H1 (cell line): Measurements from ENCODE around the gene TMEM174. TPM values are rescaled to one million over a fixed set of nuclear protein-coding genes. Genes with fewer than 3 reads are reported as not detected.

Source experiments
- CTCF ChIA-PET: fragments of 300-600 bp; sonication (Branson Sonifier 250); formaldehyde crosslinking; loops from one replicate; lab custom pipeline; 2021; ENCODE audit not compliant: partially characterized antibody; lab: Charles Lee
- POLR2A ChIA-PET: fragments of 300-600 bp; sonication (Branson Sonifier 250); formaldehyde crosslinking; loops from one replicate; lab custom pipeline; 2021; ENCODE audit warnings: inconsistent platforms; ENCODE audit not compliant: partially characterized antibody; lab: Charles Lee
- DNase-seq, 2 experiments: peaks; one replicate each; pipeline versions ENCODE4 v3.0.0 to v3.0.0-alpha.2; 2010 to 2022; ENCODE audit warnings: low spot score in 2 of 2, low read depth in 1 of 2, mixed read lengths in 1 of 2
- FAIRE-seq: peaks from 2 replicates; lab custom pipeline; 2011; peaks lifted over from hg19 to GRCh38; lab: Jason Lieb, UNC
- H2AFZ ChIP-seq: 2 replicates; pipeline ENCODE4 v1.8.1; 2012; ENCODE audit warnings: low read length, inconsistent platforms
- H2AK5ac ChIP-seq: 2 replicates; pipeline ENCODE4 v1.6.1; 2013; ENCODE audit warnings: low read depth, low read length
- H2BK120ac ChIP-seq: replicated peaks from 2 replicates; pipeline ENCODE3; 2013; ENCODE audit warnings: low read depth, low read length, inconsistent platforms
- H2BK12ac ChIP-seq: 2 replicates; pipeline ENCODE4 v1.6.1; 2013; ENCODE audit warnings: low read depth, low read length
- H2BK15ac ChIP-seq: 2 replicates; pipeline ENCODE4 v1.6.1; 2013; ENCODE audit warnings: low read length
- H2BK20ac ChIP-seq: 2 replicates; pipeline ENCODE4 v1.6.1; 2013; ENCODE audit warnings: low read length
- H2BK5ac ChIP-seq: 2 replicates; pipeline ENCODE4 v1.6.1; 2013; ENCODE audit warnings: low read depth, low read length
- H3K14ac ChIP-seq: 2 replicates; pipeline ENCODE4 v1.6.1; 2013; ENCODE audit warnings: inconsistent platforms; ENCODE audit not compliant: insufficient read length
- H3K18ac ChIP-seq: 2 replicates; pipeline ENCODE4 v1.6.1; 2013; ENCODE audit warnings: low read length; ENCODE audit errors: extremely low read depth
- H3K23ac ChIP-seq: 2 replicates; pipeline ENCODE4 v1.6.1; 2013; ENCODE audit warnings: inconsistent platforms; ENCODE audit not compliant: insufficient read length
- H3K23me2 ChIP-seq: 2 replicates; pipeline ENCODE4 v1.6.1; 2013; ENCODE audit warnings: low read depth, low read length
- H3K27ac ChIP-seq: 2 replicates; pipeline ENCODE4 v1.6.1; 2011; ENCODE audit warnings: low read depth, low read length, inconsistent platforms
- H3K27me3 ChIP-seq, 4 experiments: replicated peaks in 1 of 4; 1 replicate in 1 of 4; 2 replicates in 3 of 4; pipeline versions ENCODE4 v1.6.1 to v1.8.1; 2011 to 2013; ENCODE audit warnings: low read length in 3 of 4, mild to moderate bottlenecking in 3 of 4, inconsistent platforms in 2 of 4, mixed read lengths in 2 of 4, moderate library complexity in 1 of 4; ENCODE audit not compliant: control insufficient read depth in 3 of 4, insufficient read depth in 3 of 4; ENCODE audit errors: extremely low read depth in 1 of 4
- H3K36me3 ChIP-seq, 4 experiments: 2 replicates each; pipeline versions ENCODE4 v1.6.1 to v1.8.1; 2011 to 2013; ENCODE audit warnings: mild to moderate bottlenecking in 4 of 4, low read length in 3 of 4, moderate library complexity in 2 of 4, control low read depth in 1 of 4, inconsistent platforms in 1 of 4; ENCODE audit not compliant: insufficient read depth in 4 of 4, control insufficient read depth in 2 of 4
- H3K4ac ChIP-seq: replicated peaks from 2 replicates; pipeline ENCODE3; 2013; ENCODE audit warnings: low read length, low read depth, mixed read lengths, inconsistent platforms; ENCODE audit not compliant: insufficient read length
- H3K4me1 ChIP-seq, 4 experiments: replicated peaks in 1 of 4; 1 replicate in 1 of 4; 2 replicates in 3 of 4; pipeline versions ENCODE4 v1.6.1 to v1.8.1; 2011 to 2013; ENCODE audit warnings: low read length in 3 of 4, inconsistent platforms in 2 of 4, mixed read lengths in 1 of 4; ENCODE audit not compliant: insufficient read depth in 4 of 4, control insufficient read depth in 3 of 4
- H3K4me2 ChIP-seq, 2 experiments: 2 replicates each; pipeline versions ENCODE4 v1.6.1 to v1.8.1; 2011 to 2013; ENCODE audit warnings: low read depth in 2 of 2, low read length in 2 of 2, control low read depth in 1 of 2, inconsistent platforms in 1 of 2, mild to moderate bottlenecking in 1 of 2; ENCODE audit not compliant: insufficient read depth in 1 of 2
- H3K4me3 ChIP-seq, 4 experiments: fragments of 200-600, 300-600 bp in 1 of 4; sonication (generic), shearing (Covaris generic), sonication (Bioruptor Twin) in 1 of 4; 2 replicates each; pipeline versions ENCODE4 v1.5.1 to v1.8.1; 2011 to 2016; ENCODE audit warnings: low read length in 4 of 4, low read depth in 3 of 4, control low read depth in 2 of 4, inconsistent platforms in 2 of 4, mild to moderate bottlenecking in 2 of 4, mixed read lengths in 1 of 4, moderate library complexity in 1 of 4; ENCODE audit not compliant: insufficient read depth in 2 of 4; ENCODE audit errors: extremely low read depth in 1 of 4
- H3K56ac ChIP-seq: replicated peaks from 2 replicates; pipeline ENCODE3; 2013; ENCODE audit warnings: low read depth, mild to moderate bottlenecking, mixed read lengths, low read length, inconsistent platforms; ENCODE audit not compliant: insufficient read length
- H3K79me1 ChIP-seq: 2 replicates; pipeline ENCODE4 v1.6.1; 2013; ENCODE audit warnings: low read depth, low read length, control low read depth
- H3K79me2 ChIP-seq, 2 experiments: 2 replicates each; pipeline versions ENCODE4 v1.6.1 to v1.8.1; 2012 to 2013; ENCODE audit warnings: low read length in 2 of 2, mild to moderate bottlenecking in 2 of 2, inconsistent platforms in 1 of 2; ENCODE audit not compliant: insufficient read depth in 2 of 2, control insufficient read depth in 1 of 2
- H3K9ac ChIP-seq, 4 experiments: replicated peaks in 1 of 4; 1 replicate in 1 of 4; 2 replicates in 3 of 4; pipeline versions ENCODE4 v1.6.1 to v1.8.1; 2011 to 2013; ENCODE audit warnings: low read depth in 3 of 4, low read length in 3 of 4, control low read depth in 2 of 4, mild to moderate bottlenecking in 2 of 4, moderate library complexity in 2 of 4, inconsistent platforms in 1 of 4; ENCODE audit errors: extremely low read depth in 1 of 4
- H3K9me3 ChIP-seq, 2 experiments: 2 replicates each; pipeline versions ENCODE4 v1.6.1 to v1.8.1; 2012 to 2013; ENCODE audit warnings: mild to moderate bottlenecking in 2 of 2, moderate library complexity in 2 of 2, control low read depth in 1 of 2, inconsistent platforms in 1 of 2, low read depth in 1 of 2, low read length in 1 of 2, mixed read lengths in 1 of 2; ENCODE audit not compliant: insufficient read depth in 2 of 2
- H4K20me1 ChIP-seq, 2 experiments: replicated peaks in 1 of 2; 2 replicates each; pipeline versions ENCODE3 to v1.8.1; 2011 to 2013; ENCODE audit warnings: inconsistent platforms in 2 of 2, low read length in 2 of 2, mild to moderate bottlenecking in 1 of 2; ENCODE audit not compliant: insufficient read depth in 2 of 2, control insufficient read depth in 1 of 2
- H4K5ac ChIP-seq: 2 replicates; pipeline ENCODE4 v1.6.1; 2013; ENCODE audit warnings: low read length, low read depth, mixed read lengths, inconsistent platforms; ENCODE audit not compliant: insufficient read length
- H4K8ac ChIP-seq: 2 replicates; pipeline ENCODE4 v1.8.0; 2013; ENCODE audit warnings: mild to moderate bottlenecking, moderate library complexity, low read length, inconsistent platforms; ENCODE audit not compliant: insufficient read depth; ENCODE audit errors: extremely low read depth
- H4K91ac ChIP-seq: replicated peaks from 2 replicates; pipeline ENCODE3; 2013; ENCODE audit warnings: low read length, mixed read lengths, inconsistent platforms; ENCODE audit not compliant: insufficient read length
- ATF3 ChIP-seq: IDR thresholded peaks from 2 replicates; pipeline ENCODE4 v1.6.1; 2011; ENCODE audit warnings: low read depth, mild to moderate bottlenecking, low read length; ENCODE audit not compliant: insufficient read depth
- BACH1 ChIP-seq: IDR thresholded peaks from 2 replicates; pipeline ENCODE4 v1.6.1; 2012; ENCODE audit warnings: low read length, improper control_type of control experiment
- BCL11A ChIP-seq, 2 experiments: IDR thresholded peaks; one replicate each; pipeline ENCODE4 v1.6.1; 2011; ENCODE audit warnings: low read depth in 2 of 2, low read length in 2 of 2, mild to moderate bottlenecking in 2 of 2
- CBX8 ChIP-seq: fragments of 300-800, 300-1000 bp; sonication (generic); IDR thresholded peaks from 2 replicates; pipeline ENCODE4 v1.7.1; 2016; ENCODE audit warnings: low read depth, low read length, borderline replicate concordance
- CREB1 ChIP-seq: IDR thresholded peaks from 2 replicates; pipeline ENCODE4 v1.6.1; 2012; ENCODE audit warnings: inconsistent platforms
- TAF7 ChIP-seq: optimal IDR thresholded peaks from 2 replicates; pipeline ENCODE3; 2011; ENCODE audit warnings: low read depth, mild to moderate bottlenecking, inconsistent platforms, low read length, moderate library complexity, borderline replicate concordance
- WGBS, 2 experiments: shearing (Covaris generic) in 1 of 2; methylation state at CpG; one replicate each; pipeline versions ENCODE4 v1.1.6 to v1.1.7; 2013 to 2015; ENCODE audit warnings: low lambda C conversion rate in 2 of 2, mixed read lengths in 2 of 2, inconsistent platforms in 1 of 2, low coverage in 1 of 2, missing lambda C conversion rate in 1 of 2; ENCODE audit not compliant: insufficient replicate concordance in 2 of 2, insufficient coverage in 1 of 2, insufficient read length in 1 of 2; ENCODE audit errors: extremely low coverage in 1 of 2, missing lambda C conversion rate in 1 of 2; 5-methylcytosine and 5-hydroxymethylcytosine counted together
- polyA plus RNA-seq, 7 experiments: library from polyadenylated mRNA; depleted of rRNA in 3 of 7; stranded (reverse) in 5 of 7; unstranded in 2 of 7; fragments of >200 nt in 5 of 7; fragments of 200-250 nt in 2 of 7; gene quantifications; 1 replicate in 5 of 7; 2 replicates in 1 of 7; 4 replicates in 1 of 7; pipeline versions ENCODE4 v1.2.1 to v1.2.3, GENCODE V29; 2011 to 2013; ENCODE audit warnings: missing spikeins in 2 of 7, mixed read lengths in 2 of 7
- total RNA-seq: library from RNA; stranded (reverse); fragmentation: NEBNext Ultra II Directional; extraction: Animal tissue kit (Norgen Biotek cat#: 25700); gene quantifications from 2 replicates; pipeline ENCODE4 v1.2.1, GENCODE V29; 2021

TMEM174 gene
- total and polyA plus RNA-seq, 2 of the 8 experiments (the other 6 are each of a cell fraction or from before 2014, with no cell fraction given): not detected

GRCh38 chr5:73183481-73183891, 10.5 kb downstream of the TMEM174 start:
- no peaks in the 10 kb centered on the region for H3K36me3 ChIP-seq
- no peak overlapping the region for H2AK5ac ChIP-seq
- H2BK5ac ChIP-seq: no peak overlapping the region
- no peak overlapping the region for H4K5ac ChIP-seq
- no peak for TF ChIP-seq BCL11A (IDR thresholded peaks at IDR 0.05; ENCODE audit: low read depth in 2 of 2, low read length in 2 of 2)
- no peak for TF ChIP-seq TAF7
- TF ChIP-seq CREB1: no peak
- no peak for TF ChIP-seq ATF3
- TF ChIP-seq CBX8: no peak
- no peak for TF ChIP-seq BACH1
- TF ChIP-seq, all 59 proteins: peak for 0
- H4K8ac ChIP-seq: no peak overlapping the region
- 84% methylated on average over 9 of the region's 9 CpGs; no CpG with 5 or more reads in 1 of the 2 experiments for WGBS, 2 experiments
- H3K23ac ChIP-seq: no peak overlapping the region
- H2BK12ac ChIP-seq: no peak overlapping the region
- DNase-seq (no peak), FAIRE-seq (no peak)
- no peaks in the 10 kb centered on the region for H3K79me2 ChIP-seq
- no peaks in the 10 kb centered on the region for H3K23me2 ChIP-seq
- H4K20me1 ChIP-seq: no peaks in the 10 kb centered on the region
- H3K79me1 ChIP-seq: no peaks in the 10 kb centered on the region
- H3K4me3 ChIP-seq: no peak overlapping the region
- no peak overlapping the region for H2BK20ac ChIP-seq
- H2AFZ ChIP-seq: peak overlapping the region; percentile 95
- no peak overlapping the region for H2BK120ac ChIP-seq
- CTCF ChIA-PET: interaction anchor here (1.0 kb wide), 1 partner anchor 35 kb away, joined by 3 read pairs; no protein-coding TSS in a partner anchor
- no peak overlapping the region for H3K14ac ChIP-seq
- peaks cover 0 to 3% (median 0%) of the 10 kb centered on the region in 4 experiments; a peak in 1 of 7 replicates for H3K4me1 ChIP-seq
- no peak overlapping the region for H3K56ac ChIP-seq
- no peak overlapping the region for H4K91ac ChIP-seq
- no peak overlapping the region for H3K4ac ChIP-seq
- H3K4me2 ChIP-seq: no peak overlapping the region
- POLR2A ChIA-PET: no interaction called here
- H3K18ac ChIP-seq: no peak overlapping the region
- no peak overlapping the region for H2BK15ac ChIP-seq
- peaks cover 2 to 5% of the 10 kb centered on the region in 2 experiments; a peak in 2 of 4 replicates for H3K9me3 ChIP-seq
- no peak overlapping the region for H3K27ac ChIP-seq
- no peak overlapping the region; a peak in 1 of 7 replicates for H3K9ac ChIP-seq
- no peaks in the 10 kb centered on the region for H3K27me3 ChIP-seq
